Measurements from ENCODE around the gene TMEM108.

DNA sequence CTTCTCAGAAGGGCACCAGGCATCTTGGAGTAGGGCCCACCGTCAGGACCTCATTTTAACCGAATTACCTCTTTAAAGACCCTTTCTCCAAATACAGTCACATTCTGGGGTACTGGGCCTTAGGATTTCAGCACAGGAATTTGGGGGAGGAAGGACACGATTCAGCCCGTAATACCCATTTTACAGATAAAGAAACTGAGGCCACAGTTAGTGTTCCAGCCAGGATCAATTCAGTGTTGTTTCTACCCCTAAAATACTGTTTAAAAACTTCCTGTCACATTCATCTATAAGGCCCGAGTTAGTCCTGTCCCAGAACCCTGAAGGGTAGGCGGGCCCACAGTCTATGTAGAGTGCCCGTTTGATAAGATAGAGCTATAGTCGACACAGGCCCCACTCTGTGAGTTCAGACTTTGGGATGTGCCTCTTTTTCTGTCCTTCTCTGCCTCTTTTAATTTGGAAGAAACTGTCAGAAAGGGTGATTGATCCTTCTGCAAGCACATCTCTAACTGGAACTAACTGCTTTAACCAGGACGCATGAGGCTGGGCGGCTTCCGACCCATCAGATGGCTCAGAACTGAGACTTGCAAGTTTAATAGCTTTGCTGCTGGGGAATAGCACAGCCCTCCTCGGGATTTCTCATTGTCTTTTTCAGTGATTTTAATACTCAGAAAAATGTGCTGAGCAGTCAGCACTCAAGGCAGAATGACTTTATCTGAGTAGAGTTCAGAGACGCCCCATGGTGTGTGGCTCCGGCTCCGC is 381.1 kb downstream of the TMEM108 start:
- TF ChIP-seq EZH2 (IDR thresholded peaks at IDR 0.05; ENCODE audit: borderline replicate concordance, low read length) = no peak
- TF ChIP-seq, protein P1, sequence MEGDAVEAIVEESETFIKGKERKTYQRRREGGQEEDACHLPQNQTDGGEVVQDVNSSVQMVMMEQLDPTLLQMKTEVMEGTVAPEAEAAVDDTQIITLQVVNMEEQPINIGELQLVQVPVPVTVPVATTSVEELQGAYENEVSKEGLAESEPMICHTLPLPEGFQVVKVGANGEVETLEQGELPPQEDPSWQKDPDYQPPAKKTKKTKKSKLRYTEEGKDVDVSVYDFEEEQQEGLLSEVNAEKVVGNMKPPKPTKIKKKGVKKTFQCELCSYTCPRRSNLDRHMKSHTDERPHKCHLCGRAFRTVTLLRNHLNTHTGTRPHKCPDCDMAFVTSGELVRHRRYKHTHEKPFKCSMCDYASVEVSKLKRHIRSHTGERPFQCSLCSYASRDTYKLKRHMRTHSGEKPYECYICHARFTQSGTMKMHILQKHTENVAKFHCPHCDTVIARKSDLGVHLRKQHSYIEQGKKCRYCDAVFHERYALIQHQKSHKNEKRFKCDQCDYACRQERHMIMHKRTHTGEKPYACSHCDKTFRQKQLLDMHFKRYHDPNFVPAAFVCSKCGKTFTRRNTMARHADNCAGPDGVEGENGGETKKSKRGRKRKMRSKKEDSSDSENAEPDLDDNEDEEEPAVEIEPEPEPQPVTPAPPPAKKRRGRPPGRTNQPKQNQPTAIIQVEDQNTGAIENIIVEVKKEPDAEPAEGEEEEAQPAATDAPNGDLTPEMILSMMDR (IDR thresholded peaks at IDR 0.05; ENCODE audit: low read length) = no peak

All from OCI-LY1 (cell line).